Measurements from ENCODE around the gene IRGC. TPM values are rescaled to one million over a fixed set of nuclear protein-coding genes. Genes with fewer than 3 reads are reported as not detected.

The IRGC gene
- total and polyA plus RNA-seq, 11 donors: not detected

- peak in 1 of 4 donors; percentile 32 for ATAC-seq
- TF ChIP-seq, protein P1, sequence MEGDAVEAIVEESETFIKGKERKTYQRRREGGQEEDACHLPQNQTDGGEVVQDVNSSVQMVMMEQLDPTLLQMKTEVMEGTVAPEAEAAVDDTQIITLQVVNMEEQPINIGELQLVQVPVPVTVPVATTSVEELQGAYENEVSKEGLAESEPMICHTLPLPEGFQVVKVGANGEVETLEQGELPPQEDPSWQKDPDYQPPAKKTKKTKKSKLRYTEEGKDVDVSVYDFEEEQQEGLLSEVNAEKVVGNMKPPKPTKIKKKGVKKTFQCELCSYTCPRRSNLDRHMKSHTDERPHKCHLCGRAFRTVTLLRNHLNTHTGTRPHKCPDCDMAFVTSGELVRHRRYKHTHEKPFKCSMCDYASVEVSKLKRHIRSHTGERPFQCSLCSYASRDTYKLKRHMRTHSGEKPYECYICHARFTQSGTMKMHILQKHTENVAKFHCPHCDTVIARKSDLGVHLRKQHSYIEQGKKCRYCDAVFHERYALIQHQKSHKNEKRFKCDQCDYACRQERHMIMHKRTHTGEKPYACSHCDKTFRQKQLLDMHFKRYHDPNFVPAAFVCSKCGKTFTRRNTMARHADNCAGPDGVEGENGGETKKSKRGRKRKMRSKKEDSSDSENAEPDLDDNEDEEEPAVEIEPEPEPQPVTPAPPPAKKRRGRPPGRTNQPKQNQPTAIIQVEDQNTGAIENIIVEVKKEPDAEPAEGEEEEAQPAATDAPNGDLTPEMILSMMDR (IDR thresholded peaks at IDR 0.05): no peak
- TF ChIP-seq POLR2A (IDR thresholded peaks at IDR 0.05): no peak
- H3K27me3 ChIP-seq: no peaks in the 10 kb centered on the region
- H3K4me3 ChIP-seq: no peak overlapping the region
- intact Hi-C loops (cut with DNase I): no loop called here
- 73 to 78% (median 75%) methylated on average over 15 of the region's 15 CpGs for WGBS, 4 donors
- peaks cover 0 to 4% (median 0%) of the 10 kb centered on the region in 9 donors for H3K36me3 ChIP-seq
- H3K4me1 ChIP-seq: peaks cover 0 to 59% (median 0%) of the 10 kb centered on the region in 12 donors
- H3K27ac ChIP-seq: peak overlapping the region in 1 of 12 donors; percentile 42
- peak in 2 of 5 donors; percentile 58 to 68 for DNase-seq
- no peaks in the 10 kb centered on the region for H3K9me3 ChIP-seq
Measured at GRCh38 chr19:43768273-43769050, 52.6 kb downstream of the IRGC start.

DNA sequence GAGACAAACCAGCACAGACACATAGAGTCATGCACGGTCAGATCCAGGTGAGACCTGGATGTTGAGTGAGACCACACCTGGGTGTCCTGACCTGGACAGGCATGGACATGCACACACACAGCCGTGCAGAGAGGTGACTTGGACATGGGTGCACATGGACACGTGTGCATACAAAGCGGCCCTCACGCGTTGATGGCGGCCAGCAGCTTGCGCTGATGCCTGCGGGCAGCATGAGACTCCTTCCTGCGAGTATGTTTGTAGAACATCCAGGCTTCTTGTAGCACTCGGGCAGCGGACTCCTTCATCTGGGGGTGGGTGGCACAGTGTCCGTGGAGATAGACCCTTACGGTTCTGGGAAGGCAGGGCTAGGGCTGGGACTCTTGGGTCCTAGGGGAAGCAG is 53.4 kb downstream of the IRGC start:
- no peak for TF ChIP-seq POLR2A (IDR thresholded peaks at IDR 0.05)
- TF ChIP-seq, protein P1 (IDR thresholded peaks at IDR 0.05): no peak
- peak in 1 of 5 donors; percentile 46 for DNase-seq
- no peaks in the 10 kb centered on the region for H3K9me3 ChIP-seq
- intact Hi-C loops (cut with DNase I): no loop called here
- peaks cover 0 to 55% (median 3%) of the 10 kb centered on the region in 12 donors for H3K4me1 ChIP-seq
- ATAC-seq: no peak
- H3K4me3 ChIP-seq: no peak overlapping the region
- 89 to 93% (median 92%) methylated on average over 13 to 14 of the region's 14 CpGs for WGBS, 4 donors
- peaks cover 0 to 4% (median 0%) of the 10 kb centered on the region in 9 donors for H3K36me3 ChIP-seq
- no peak overlapping the region for H3K27ac ChIP-seq
- peaks cover 0 to 4% (median 0%) of the 10 kb centered on the region in 9 donors for H3K27me3 ChIP-seq

Other genes with a start within 250 kb of the IRGC start
- gene PHLDB3, start 211.3 kb upstream of the IRGC start, total RNA-seq: 10 to 100 TPM in 1 of 9 donors, 1 to 10 TPM in 8; 2.4 to 11.6 (median 6.4) TPM
- gene PHLDB3, start 211.3 kb upstream of the IRGC start, polyA plus RNA-seq: 1 to 10 TPM; 4.3 to 5.7 TPM
- 10 to 100 TPM in 8 of 9 donors, 1 to 10 TPM in 1; 9.0 to 27.6 (median 14.2) TPM for gene ETHE1, start 188.9 kb upstream of the IRGC start, total RNA-seq
- 10 to 100 TPM in 1 of 2 donors, 1 to 10 TPM in 1; 6.0 to 21.2 TPM for gene ETHE1, start 188.9 kb upstream of the IRGC start, polyA plus RNA-seq
- gene ZNF575, start 182.9 kb upstream of the IRGC start, total RNA-seq: 1 to 10 TPM in 5 of 9 donors, under 1 TPM in 2, not detected in 2; 0.58 to 1.9 (median 1.3) TPM
- gene ZNF575, start 182.9 kb upstream of the IRGC start, polyA plus RNA-seq: under 1 TPM; 0.38 to 0.65 TPM
- 10 to 100 TPM; 11.2 to 21.3 (median 16.6) TPM for gene XRCC1, start 140.5 kb upstream of the IRGC start, total RNA-seq
- gene XRCC1, start 140.5 kb upstream of the IRGC start, polyA plus RNA-seq: 10 to 100 TPM; 11.3 to 19.3 TPM
- gene PINLYP, start 140.3 kb upstream of the IRGC start, total RNA-seq: 1 to 10 TPM in 5 of 9 donors, under 1 TPM in 3, not detected in 1; 0.76 to 4.3 (median 1.1) TPM
- gene PINLYP, start 140.3 kb upstream of the IRGC start, polyA plus RNA-seq: 1 to 10 TPM; 3.0 to 4.0 TPM
- 10 to 100 TPM; 21.1 to 36.1 (median 24.9) TPM for gene IRGQ, start 119.9 kb upstream of the IRGC start, total RNA-seq
- gene IRGQ, start 119.9 kb upstream of the IRGC start, polyA plus RNA-seq: 10 to 100 TPM in 1 of 2 donors, 1 to 10 TPM in 1; 7.4 to 11.9 TPM
- 10 to 100 TPM in 7 of 9 donors, 1 to 10 TPM in 2; 9.0 to 17.6 (median 11.8) TPM for gene ZNF576, start 119.5 kb upstream of the IRGC start, total RNA-seq
- gene ZNF576, start 119.5 kb upstream of the IRGC start, polyA plus RNA-seq: 10 to 100 TPM in 1 of 2 donors, 1 to 10 TPM in 1; 8.9 to 22.4 TPM
- under 1 TPM in 7 of 9 donors, not detected in 2; 0.07 to 0.35 (median 0.16) TPM for gene SRRM5, start 104.0 kb upstream of the IRGC start, total RNA-seq
- gene SRRM5, start 104.0 kb upstream of the IRGC start, polyA plus RNA-seq: under 1 TPM; 0.15 to 0.80 TPM
- 10 to 100 TPM; 25.1 to 40.4 (median 31.3) TPM for gene ZNF428, start 96.4 kb upstream of the IRGC start, total RNA-seq
- gene ZNF428, start 96.4 kb upstream of the IRGC start, polyA plus RNA-seq: 10 to 100 TPM; 29.5 to 64.5 TPM
- 10 to 100 TPM in 2 of 9 donors, 1 to 10 TPM in 7; 4.6 to 13.2 (median 7.8) TPM for gene CADM4, start 76.2 kb upstream of the IRGC start, total RNA-seq
- gene CADM4, start 76.2 kb upstream of the IRGC start, polyA plus RNA-seq: 10 to 100 TPM; 10.7 to 12.2 TPM
- 10 to 100 TPM in 2 of 9 donors, 1 to 10 TPM in 7; 2.3 to 44.1 (median 4.7) TPM for gene PLAUR, start 45.9 kb upstream of the IRGC start, total RNA-seq
- 10 to 100 TPM in 1 of 2 donors, 1 to 10 TPM in 1; 4.0 to 17.8 TPM for gene PLAUR, start 45.9 kb upstream of the IRGC start, polyA plus RNA-seq
- 10 to 100 TPM in 6 of 9 donors, 1 to 10 TPM in 3; 5.8 to 27.7 (median 14.6) TPM for gene SMG9, start 38.9 kb downstream of the IRGC start, total RNA-seq
- 10 to 100 TPM; 15.6 to 19.9 TPM for gene SMG9, start 38.9 kb downstream of the IRGC start, polyA plus RNA-seq
- gene KCNN4, start 64.9 kb downstream of the IRGC start, total RNA-seq: 1 to 10 TPM in 2 of 9 donors, under 1 TPM in 7; 0.15 to 3.7 (median 0.63) TPM
- gene KCNN4, start 64.9 kb downstream of the IRGC start, polyA plus RNA-seq: 1 to 10 TPM in 1 of 2 donors, under 1 TPM in 1; 0.46 to 1.1 TPM
- 1 to 10 TPM in 8 of 9 donors, under 1 TPM in 1; 0.37 to 7.9 (median 1.4) TPM for gene LYPD5, start 86.4 kb downstream of the IRGC start, total RNA-seq
- 1 to 10 TPM in 1 of 2 donors, under 1 TPM in 1; 0.34 to 1.9 TPM for gene LYPD5, start 86.4 kb downstream of the IRGC start, polyA plus RNA-seq
- gene ZNF283, start 111.2 kb downstream of the IRGC start, total RNA-seq: 10 to 100 TPM in 6 of 9 donors, 1 to 10 TPM in 3; 4.6 to 13.4 (median 11.9) TPM
- gene ZNF283, start 111.2 kb downstream of the IRGC start, polyA plus RNA-seq: 1 to 10 TPM; 4.8 to 5.0 TPM
- gene ZNF404, start 167.9 kb downstream of the IRGC start, total RNA-seq: 1 to 10 TPM; 2.3 to 7.6 (median 6.1) TPM
- 10 to 100 TPM in 1 of 2 donors, 1 to 10 TPM in 1; 5.6 to 18.7 TPM for gene ZNF404, start 167.9 kb downstream of the IRGC start, polyA plus RNA-seq
- gene ZNF45, start 219.2 kb downstream of the IRGC start, total RNA-seq: 1 to 10 TPM; 4.0 to 9.9 (median 7.2) TPM
- gene ZNF45, start 219.2 kb downstream of the IRGC start, polyA plus RNA-seq: 1 to 10 TPM; 2.4 to 5.4 TPM
- gene ZNF221, start 235.2 kb downstream of the IRGC start, total RNA-seq: 1 to 10 TPM; 2.6 to 6.7 (median 3.9) TPM
- gene ZNF221, start 235.2 kb downstream of the IRGC start, polyA plus RNA-seq: 1 to 10 TPM; 2.4 to 2.9 TPM

All from heart left ventricle (tissue), 16 donors.